SK-N-SH (cell line): ENCODE measurements around the gene ZNF608.

ENCODE experiments used
- EP300 ChIP-seq, 2 experiments: IDR thresholded peaks; 2 replicates each; pipeline versions ENCODE4 v1.4.0 to v1.6.1; 2012; ENCODE audit warnings: borderline replicate concordance in 1 of 2, low read depth in 1 of 2, low read length in 1 of 2
- POLR2AphosphoS5 ChIP-seq: IDR thresholded peaks from 2 replicates; pipeline ENCODE4 v1.6.1; 2012; ENCODE audit warnings: low read depth, low read length
- TCF12 ChIP-seq: IDR thresholded peaks from 2 replicates; pipeline ENCODE4 v1.4.0; 2012
- TF ChIP-seq, protein P1 (sequence below): IDR thresholded peaks from 2 replicates; pipeline ENCODE4 v1.6.1; 2012; ENCODE audit warnings: mild to moderate bottlenecking, low read depth, low read length, moderate library complexity
- TF ChIP-seq, protein P2 (sequence below): fragments of 200-600 bp; sonication (generic); IDR thresholded peaks from 2 replicates; pipeline ENCODE4 v1.6.1; 2017; ENCODE audit warnings: antibody characterized with exemption, mild to moderate bottlenecking, moderate library complexity
- TF ChIP-seq, protein P3 (sequence below): fragments of 150-350 bp; IDR thresholded peaks from 2 replicates; pipeline ENCODE4 v1.6.1; 2017; ENCODE audit warnings: antibody characterized with exemption, low read length, low read depth, borderline replicate concordance

DNA sequence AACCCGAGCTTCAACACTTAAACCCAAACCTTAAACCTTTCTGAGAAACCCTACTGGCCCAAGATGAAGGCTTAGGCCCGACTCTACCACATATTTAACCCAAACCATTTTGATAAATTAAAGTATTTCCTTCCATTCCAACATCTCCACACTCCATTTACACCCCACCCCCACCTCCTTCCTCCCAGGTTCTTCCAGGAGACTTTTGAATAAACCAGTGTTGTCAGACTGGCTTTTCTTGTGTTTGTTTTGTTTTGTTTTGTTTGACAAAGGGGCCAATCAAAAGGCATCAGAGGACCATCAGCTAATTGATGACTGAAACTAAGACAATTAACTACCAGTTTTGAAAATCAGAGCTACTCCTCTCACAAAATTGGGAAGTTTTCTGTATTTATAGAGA is 4.6 kb upstream of the ZNF608 start:
- TF ChIP-seq, protein P1, sequence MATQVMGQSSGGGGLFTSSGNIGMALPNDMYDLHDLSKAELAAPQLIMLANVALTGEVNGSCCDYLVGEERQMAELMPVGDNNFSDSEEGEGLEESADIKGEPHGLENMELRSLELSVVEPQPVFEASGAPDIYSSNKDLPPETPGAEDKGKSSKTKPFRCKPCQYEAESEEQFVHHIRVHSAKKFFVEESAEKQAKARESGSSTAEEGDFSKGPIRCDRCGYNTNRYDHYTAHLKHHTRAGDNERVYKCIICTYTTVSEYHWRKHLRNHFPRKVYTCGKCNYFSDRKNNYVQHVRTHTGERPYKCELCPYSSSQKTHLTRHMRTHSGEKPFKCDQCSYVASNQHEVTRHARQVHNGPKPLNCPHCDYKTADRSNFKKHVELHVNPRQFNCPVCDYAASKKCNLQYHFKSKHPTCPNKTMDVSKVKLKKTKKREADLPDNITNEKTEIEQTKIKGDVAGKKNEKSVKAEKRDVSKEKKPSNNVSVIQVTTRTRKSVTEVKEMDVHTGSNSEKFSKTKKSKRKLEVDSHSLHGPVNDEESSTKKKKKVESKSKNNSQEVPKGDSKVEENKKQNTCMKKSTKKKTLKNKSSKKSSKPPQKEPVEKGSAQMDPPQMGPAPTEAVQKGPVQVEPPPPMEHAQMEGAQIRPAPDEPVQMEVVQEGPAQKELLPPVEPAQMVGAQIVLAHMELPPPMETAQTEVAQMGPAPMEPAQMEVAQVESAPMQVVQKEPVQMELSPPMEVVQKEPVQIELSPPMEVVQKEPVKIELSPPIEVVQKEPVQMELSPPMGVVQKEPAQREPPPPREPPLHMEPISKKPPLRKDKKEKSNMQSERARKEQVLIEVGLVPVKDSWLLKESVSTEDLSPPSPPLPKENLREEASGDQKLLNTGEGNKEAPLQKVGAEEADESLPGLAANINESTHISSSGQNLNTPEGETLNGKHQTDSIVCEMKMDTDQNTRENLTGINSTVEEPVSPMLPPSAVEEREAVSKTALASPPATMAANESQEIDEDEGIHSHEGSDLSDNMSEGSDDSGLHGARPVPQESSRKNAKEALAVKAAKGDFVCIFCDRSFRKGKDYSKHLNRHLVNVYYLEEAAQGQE: no peak
- TF ChIP-seq, protein P2, sequence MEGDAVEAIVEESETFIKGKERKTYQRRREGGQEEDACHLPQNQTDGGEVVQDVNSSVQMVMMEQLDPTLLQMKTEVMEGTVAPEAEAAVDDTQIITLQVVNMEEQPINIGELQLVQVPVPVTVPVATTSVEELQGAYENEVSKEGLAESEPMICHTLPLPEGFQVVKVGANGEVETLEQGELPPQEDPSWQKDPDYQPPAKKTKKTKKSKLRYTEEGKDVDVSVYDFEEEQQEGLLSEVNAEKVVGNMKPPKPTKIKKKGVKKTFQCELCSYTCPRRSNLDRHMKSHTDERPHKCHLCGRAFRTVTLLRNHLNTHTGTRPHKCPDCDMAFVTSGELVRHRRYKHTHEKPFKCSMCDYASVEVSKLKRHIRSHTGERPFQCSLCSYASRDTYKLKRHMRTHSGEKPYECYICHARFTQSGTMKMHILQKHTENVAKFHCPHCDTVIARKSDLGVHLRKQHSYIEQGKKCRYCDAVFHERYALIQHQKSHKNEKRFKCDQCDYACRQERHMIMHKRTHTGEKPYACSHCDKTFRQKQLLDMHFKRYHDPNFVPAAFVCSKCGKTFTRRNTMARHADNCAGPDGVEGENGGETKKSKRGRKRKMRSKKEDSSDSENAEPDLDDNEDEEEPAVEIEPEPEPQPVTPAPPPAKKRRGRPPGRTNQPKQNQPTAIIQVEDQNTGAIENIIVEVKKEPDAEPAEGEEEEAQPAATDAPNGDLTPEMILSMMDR: no peak
- no peak for TF ChIP-seq POLR2AphosphoS5
- TF ChIP-seq TCF12: no peak
- TF ChIP-seq, protein P3, sequence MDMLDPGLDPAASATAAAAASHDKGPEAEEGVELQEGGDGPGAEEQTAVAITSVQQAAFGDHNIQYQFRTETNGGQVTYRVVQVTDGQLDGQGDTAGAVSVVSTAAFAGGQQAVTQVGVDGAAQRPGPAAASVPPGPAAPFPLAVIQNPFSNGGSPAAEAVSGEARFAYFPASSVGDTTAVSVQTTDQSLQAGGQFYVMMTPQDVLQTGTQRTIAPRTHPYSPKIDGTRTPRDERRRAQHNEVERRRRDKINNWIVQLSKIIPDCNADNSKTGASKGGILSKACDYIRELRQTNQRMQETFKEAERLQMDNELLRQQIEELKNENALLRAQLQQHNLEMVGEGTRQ: no peak
- no peak for TF ChIP-seq EP300 (IDR thresholded peaks at IDR 0.05; ENCODE audit: borderline replicate concordance in 1 of 2, low read depth in 1 of 2, low read length in 1 of 2)
